ENCODE data around the gene RHCG. TPM values are rescaled to one million over a fixed set of nuclear protein-coding genes. Genes with fewer than 3 reads are reported as not detected.

Gene RHCG
- total RNA-seq, 2 donors from 2014 or later, result 0.48 to 0.67 TPM

DNA sequence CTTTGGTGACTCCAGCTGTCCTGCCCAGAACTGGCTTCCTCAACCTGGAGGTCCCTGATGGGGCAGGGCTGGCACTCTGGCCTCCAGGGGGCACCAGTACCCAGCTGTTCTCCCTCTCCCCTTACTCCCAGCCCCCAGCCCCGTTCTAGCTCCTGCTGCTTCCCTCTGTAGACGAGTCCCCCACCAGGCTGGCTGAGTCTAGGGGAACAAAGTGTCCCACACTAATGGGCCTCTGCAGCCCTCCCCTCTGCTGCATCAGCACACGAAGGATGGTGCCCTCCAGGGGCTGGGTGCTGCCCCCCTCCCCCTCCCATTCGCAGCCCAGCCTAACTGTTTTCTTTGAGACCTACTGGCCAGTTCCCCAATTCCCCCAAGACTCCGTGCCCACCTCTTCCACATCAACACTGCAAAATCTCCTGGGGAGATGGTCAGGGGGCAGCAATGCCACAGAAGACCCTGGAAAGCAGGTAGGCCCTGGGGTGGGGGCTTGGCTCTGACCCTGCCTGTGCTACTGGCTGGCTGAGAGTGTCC lies 4.2 kb downstream of the RHCG start:
- TF ChIP-seq, protein P1, sequence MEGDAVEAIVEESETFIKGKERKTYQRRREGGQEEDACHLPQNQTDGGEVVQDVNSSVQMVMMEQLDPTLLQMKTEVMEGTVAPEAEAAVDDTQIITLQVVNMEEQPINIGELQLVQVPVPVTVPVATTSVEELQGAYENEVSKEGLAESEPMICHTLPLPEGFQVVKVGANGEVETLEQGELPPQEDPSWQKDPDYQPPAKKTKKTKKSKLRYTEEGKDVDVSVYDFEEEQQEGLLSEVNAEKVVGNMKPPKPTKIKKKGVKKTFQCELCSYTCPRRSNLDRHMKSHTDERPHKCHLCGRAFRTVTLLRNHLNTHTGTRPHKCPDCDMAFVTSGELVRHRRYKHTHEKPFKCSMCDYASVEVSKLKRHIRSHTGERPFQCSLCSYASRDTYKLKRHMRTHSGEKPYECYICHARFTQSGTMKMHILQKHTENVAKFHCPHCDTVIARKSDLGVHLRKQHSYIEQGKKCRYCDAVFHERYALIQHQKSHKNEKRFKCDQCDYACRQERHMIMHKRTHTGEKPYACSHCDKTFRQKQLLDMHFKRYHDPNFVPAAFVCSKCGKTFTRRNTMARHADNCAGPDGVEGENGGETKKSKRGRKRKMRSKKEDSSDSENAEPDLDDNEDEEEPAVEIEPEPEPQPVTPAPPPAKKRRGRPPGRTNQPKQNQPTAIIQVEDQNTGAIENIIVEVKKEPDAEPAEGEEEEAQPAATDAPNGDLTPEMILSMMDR (IDR thresholded peaks at IDR 0.05), result no peak
- H3K4me3 ChIP-seq, result no peak overlapping the region
- H3K27ac ChIP-seq, result no peak overlapping the region
- H3K9ac ChIP-seq (ENCODE audit: low read depth in 2 of 2, low read length in 2 of 2), result no peak overlapping the region
- peaks cover 11% of the 10 kb centered on the region for H3K27me3 ChIP-seq
- intact Hi-C loops (cut with DNase I), result no loop called here
- H3K4me1 ChIP-seq, result peaks cover 3% of the 10 kb centered on the region
- no peaks in the 10 kb centered on the region for H3K9me3 ChIP-seq
- no peak for DNase-seq
- H3K36me3 ChIP-seq, result no peaks in the 10 kb centered on the region

GRCh38 chr15:89490814-89491315 lies 5.5 kb downstream of the RHCG start:
- Histone ChIP-seq H3K27ac (no peak overlapping the region), H3K27me3 (peaks cover 3% of the 10 kb centered on the region), H3K4me3 (no peak overlapping the region), H3K4me1 (no peaks in the 10 kb centered on the region), H3K36me3 (no peaks in the 10 kb centered on the region), H3K9ac (ENCODE audit: low read depth in 2 of 2, low read length in 2 of 2) (no peak overlapping the region), H3K9me3 (no peaks in the 10 kb centered on the region)
- intact Hi-C loops (cut with DNase I), result no loop called here
- no peak for DNase-seq
- TF ChIP-seq, protein P1 (IDR thresholded peaks at IDR 0.05), result no peak

GRCh38 chr15:89490081-89490813 lies 6.1 kb downstream of the RHCG start:
- TF ChIP-seq, protein P1 (IDR thresholded peaks at IDR 0.05), result no peak
- intact Hi-C loops (cut with DNase I), result no loop called here
- H3K27me3 ChIP-seq, result no peaks in the 10 kb centered on the region

GRCh38 chr15:89489376-89489775 lies 7.0 kb downstream of the RHCG start:
- intact Hi-C loops (cut with DNase I), result no loop called here
- H3K27me3 ChIP-seq, result no peaks in the 10 kb centered on the region
- TF ChIP-seq, protein P1 (IDR thresholded peaks at IDR 0.05), result no peak
- H3K4me1 ChIP-seq, result no peaks in the 10 kb centered on the region
- no peak overlapping the region for H3K4me3 ChIP-seq
- no peaks in the 10 kb centered on the region for H3K36me3 ChIP-seq
- no peak overlapping the region for H3K27ac ChIP-seq
- no peaks in the 10 kb centered on the region for H3K9me3 ChIP-seq
- no peak overlapping the region for H3K9ac ChIP-seq (ENCODE audit: low read depth in 2 of 2, low read length in 2 of 2)
- no peak for DNase-seq

More at GRCh38 chr15:89490081-89490813, 6.1 kb downstream of the RHCG start:
- Histone ChIP-seq H3K4me1 (no peaks in the 10 kb centered on the region), H3K4me3 (no peak overlapping the region), H3K9me3 (no peaks in the 10 kb centered on the region), H3K9ac (ENCODE audit: low read depth in 2 of 2, low read length in 2 of 2) (no peak overlapping the region), H3K36me3 (no peaks in the 10 kb centered on the region), H3K27ac (no peak overlapping the region)
- DNase-seq, result no peak

DNA sequence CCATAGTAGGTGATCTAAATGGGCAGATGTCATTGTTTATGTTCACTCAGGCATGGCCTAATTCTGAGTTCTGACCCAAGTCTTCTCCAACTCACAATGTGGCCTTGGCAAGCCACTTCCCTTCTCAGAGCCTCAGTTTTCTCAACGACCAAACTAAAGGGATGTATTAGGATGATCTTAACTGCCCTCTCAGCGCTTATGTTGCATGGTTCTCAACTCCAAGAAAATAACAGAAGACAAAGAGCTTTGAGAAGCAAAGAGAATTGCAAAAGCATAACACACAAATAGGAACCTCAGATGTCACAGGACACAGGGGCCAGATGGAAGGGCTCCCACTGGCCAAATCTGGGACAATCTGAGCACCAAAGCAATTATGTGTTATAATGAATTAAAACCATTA lies 8.6 kb downstream of the RHCG start:
- Histone ChIP-seq H3K9me3 (no peaks in the 10 kb centered on the region), H3K27me3 (no peaks in the 10 kb centered on the region), H3K4me1 (no peaks in the 10 kb centered on the region), H3K36me3 (no peaks in the 10 kb centered on the region), H3K4me3 (no peak overlapping the region), H3K9ac (ENCODE audit: low read depth in 2 of 2, low read length in 2 of 2) (no peak overlapping the region), H3K27ac (no peak overlapping the region)
- intact Hi-C loops (cut with DNase I), result no loop called here
- TF ChIP-seq, protein P1 (IDR thresholded peaks at IDR 0.05), result no peak
- no peak for DNase-seq
